Measurements from ENCODE around the gene GLE1.
"Not testable (repeated sequence)": the region's sequence is repeated elsewhere in the genome, so short reads cannot be mapped to it uniquely, and the experiment has no call there.

GLE1 gene

GRCh38 chr9:128579194-128579593 lies 74.7 kb downstream of the GLE1 start:
- H3K27me3 ChIP-seq (ENCODE audit: insufficient read depth, insufficient read length), result no peaks in the 10 kb centered on the region
- DNase-seq (ENCODE audit: low read depth, low spot score), result no peak
- no peaks in the 10 kb centered on the region for H3K9me3 ChIP-seq (ENCODE audit: insufficient read depth, low read length)
- H3K9ac ChIP-seq (ENCODE audit: insufficient read length, low read depth), result no peak overlapping the region
- H3K4me3 ChIP-seq (ENCODE audit: insufficient read length, low read depth), result no peak overlapping the region
- TF ChIP-seq SUZ12 (IDR thresholded peaks at IDR 0.05; ENCODE audit: extremely low read depth, insufficient read depth, insufficient read length) (no peak), ZNF274 (IDR thresholded peaks at IDR 0.05; ENCODE audit: low read depth, low read length) (no peak), YY1 (IDR thresholded peaks at IDR 0.05; ENCODE audit: insufficient read depth, insufficient read length) (no peak)
- no peaks in the 10 kb centered on the region for H3K4me1 ChIP-seq (ENCODE audit: insufficient read depth, insufficient read length)
- peaks cover 100% of the 10 kb centered on the region for H3K36me3 ChIP-seq (ENCODE audit: insufficient read depth, insufficient read length, low read length)

- no peaks in the 10 kb centered on the region for H3K4me1 ChIP-seq (ENCODE audit: insufficient read depth, insufficient read length)
- no peak for DNase-seq (ENCODE audit: low read depth, low spot score)
- no peaks in the 10 kb centered on the region for H3K9me3 ChIP-seq (ENCODE audit: insufficient read depth, low read length)
- no peak overlapping the region for H3K9ac ChIP-seq (ENCODE audit: insufficient read length, low read depth)
- no peak overlapping the region for H3K4me3 ChIP-seq (ENCODE audit: insufficient read length, low read depth)
- peaks cover 99% of the 10 kb centered on the region for H3K36me3 ChIP-seq (ENCODE audit: insufficient read depth, insufficient read length, low read length)
- no peaks in the 10 kb centered on the region for H3K27me3 ChIP-seq (ENCODE audit: insufficient read depth, insufficient read length)
- TF ChIP-seq SUZ12 (IDR thresholded peaks at IDR 0.05; ENCODE audit: extremely low read depth, insufficient read depth, insufficient read length), result no peak
- no peak for TF ChIP-seq ZNF274 (IDR thresholded peaks at IDR 0.05; ENCODE audit: low read depth, low read length)
- no peak for TF ChIP-seq YY1 (IDR thresholded peaks at IDR 0.05; ENCODE audit: insufficient read depth, insufficient read length)
Observed at GRCh38 chr9:128580731-128581130, 76.2 kb downstream of the GLE1 start.

- H3K36me3 ChIP-seq (ENCODE audit: insufficient read depth, insufficient read length, low read length), result peaks cover 93% of the 10 kb centered on the region
- not testable (repeated sequence) for H3K4me3 ChIP-seq (ENCODE audit: insufficient read length, low read depth); H3K9ac ChIP-seq (ENCODE audit: insufficient read length, low read depth); DNase-seq (ENCODE audit: low read depth, low spot score); H3K4me1 ChIP-seq (ENCODE audit: insufficient read depth, insufficient read length); H3K27me3 ChIP-seq (ENCODE audit: insufficient read depth, insufficient read length); H3K9me3 ChIP-seq (ENCODE audit: insufficient read depth, low read length)
Observed at GRCh38 chr9:128585155-128585554, 80.6 kb downstream of the GLE1 start.

- not testable (repeated sequence) for H3K9me3 ChIP-seq (ENCODE audit: insufficient read depth, low read length); H3K4me1 ChIP-seq (ENCODE audit: insufficient read depth, insufficient read length); H3K4me3 ChIP-seq (ENCODE audit: insufficient read length, low read depth); H3K27me3 ChIP-seq (ENCODE audit: insufficient read depth, insufficient read length); DNase-seq (ENCODE audit: low read depth, low spot score); H3K9ac ChIP-seq (ENCODE audit: insufficient read length, low read depth)
- H3K36me3 ChIP-seq (ENCODE audit: insufficient read depth, insufficient read length, low read length), result peaks cover 89% of the 10 kb centered on the region
Observed at GRCh38 chr9:128586934-128587333, 82.4 kb downstream of the GLE1 start.

GRCh38 chr9:128587453-128587852 lies 82.9 kb downstream of the GLE1 start:
- TF ChIP-seq ZNF274 (IDR thresholded peaks at IDR 0.05; ENCODE audit: low read depth, low read length) (no peak), YY1 (IDR thresholded peaks at IDR 0.05; ENCODE audit: insufficient read depth, insufficient read length) (no peak), SUZ12 (IDR thresholded peaks at IDR 0.05; ENCODE audit: extremely low read depth, insufficient read depth, insufficient read length) (no peak)
- Histone ChIP-seq H3K9ac (ENCODE audit: insufficient read length, low read depth) (no peak overlapping the region), H3K36me3 (ENCODE audit: insufficient read depth, insufficient read length, low read length) (peaks cover 88% of the 10 kb centered on the region), H3K27me3 (ENCODE audit: insufficient read depth, insufficient read length) (no peaks in the 10 kb centered on the region), H3K4me3 (ENCODE audit: insufficient read length, low read depth) (no peak overlapping the region), H3K9me3 (ENCODE audit: insufficient read depth, low read length) (no peaks in the 10 kb centered on the region), H3K4me1 (ENCODE audit: insufficient read depth, insufficient read length) (no peaks in the 10 kb centered on the region)
- DNase-seq (ENCODE audit: low read depth, low spot score), result no peak

GRCh38 chr9:128588581-128589233 lies 84.2 kb downstream of the GLE1 start:
- H3K36me3 ChIP-seq (ENCODE audit: insufficient read depth, insufficient read length, low read length), result peaks cover 88% of the 10 kb centered on the region
- no peaks in the 10 kb centered on the region for H3K9me3 ChIP-seq (ENCODE audit: insufficient read depth, low read length)
- no peak for DNase-seq (ENCODE audit: low read depth, low spot score)

More at GRCh38 chr9:128588581-128589233, 84.2 kb downstream of the GLE1 start:
- Histone ChIP-seq H3K9ac (ENCODE audit: insufficient read length, low read depth) (no peak overlapping the region), H3K4me1 (ENCODE audit: insufficient read depth, insufficient read length) (no peaks in the 10 kb centered on the region), H3K27me3 (ENCODE audit: insufficient read depth, insufficient read length) (no peaks in the 10 kb centered on the region), H3K4me3 (ENCODE audit: insufficient read length, low read depth) (no peak overlapping the region)
- TF ChIP-seq SUZ12 (IDR thresholded peaks at IDR 0.05; ENCODE audit: extremely low read depth, insufficient read depth, insufficient read length), result no peak
- no peak for TF ChIP-seq ZNF274 (IDR thresholded peaks at IDR 0.05; ENCODE audit: low read depth, low read length)
- TF ChIP-seq YY1 (IDR thresholded peaks at IDR 0.05; ENCODE audit: insufficient read depth, insufficient read length), result no peak
